ENCODE data around the gene GAN. TPM values are rescaled to one million over a fixed set of nuclear protein-coding genes. Genes with fewer than 3 reads are reported as not detected.

Gene GAN
- total RNA-seq, 1 donor from 2014 or later: 6.8 TPM

- Histone ChIP-seq H3K27me3 (ENCODE audit: control insufficient read depth in 3 of 3, insufficient read depth in 3 of 3, low read length in 3 of 3) (peaks cover 0 to 4% (median 0%) of the 10 kb centered on the region in 3 donors), H3K9me3 (ENCODE audit: control insufficient read depth in 3 of 3, low read length in 3 of 3) (no peaks in the 10 kb centered on the region), H3K4me3 (ENCODE audit: low read length in 3 of 3) (no peak overlapping the region), H3K27ac (ENCODE audit: low read depth, low read length) (no peak overlapping the region), H3K9ac (ENCODE audit: low read depth in 1 of 3, low read length in 3 of 3) (no peak overlapping the region), H3K36me3 (ENCODE audit: control insufficient read depth in 3 of 3, insufficient read depth in 3 of 3, low read length in 3 of 3) (no peaks in the 10 kb centered on the region), H3K4me1 (ENCODE audit: control insufficient read depth in 3 of 3, insufficient read depth in 3 of 3, low read length in 3 of 3) (peaks cover 4 to 6% (median 4%) of the 10 kb centered on the region in 3 donors)
These were observed 120.3 kb downstream of the GAN start for GRCh38 chr16:81435103-81435502.

- no peak overlapping the region for H3K27ac ChIP-seq (ENCODE audit: low read depth, low read length)
- H3K9ac ChIP-seq (ENCODE audit: low read depth in 1 of 3, low read length in 3 of 3): no peak overlapping the region
- peaks cover 0 to 4% (median 0%) of the 10 kb centered on the region in 3 donors for H3K27me3 ChIP-seq (ENCODE audit: control insufficient read depth in 3 of 3, insufficient read depth in 3 of 3, low read length in 3 of 3)
- H3K9me3 ChIP-seq (ENCODE audit: control insufficient read depth in 3 of 3, low read length in 3 of 3): no peaks in the 10 kb centered on the region
- H3K4me1 ChIP-seq (ENCODE audit: control insufficient read depth in 3 of 3, insufficient read depth in 3 of 3, low read length in 3 of 3): peaks cover 4 to 6% (median 4%) of the 10 kb centered on the region in 3 donors
- H3K4me3 ChIP-seq (ENCODE audit: low read length in 3 of 3): no peak overlapping the region
- H3K36me3 ChIP-seq (ENCODE audit: control insufficient read depth in 3 of 3, insufficient read depth in 3 of 3, low read length in 3 of 3): no peaks in the 10 kb centered on the region
These were observed 120.8 kb downstream of the GAN start for GRCh38 chr16:81435567-81435966.

GRCh38 chr16:81436386-81436785 is 121.6 kb downstream of the GAN start:
- Histone ChIP-seq H3K9ac (ENCODE audit: low read depth in 1 of 3, low read length in 3 of 3) (no peak overlapping the region), H3K27ac (ENCODE audit: low read depth, low read length) (no peak overlapping the region), H3K4me1 (ENCODE audit: control insufficient read depth in 3 of 3, insufficient read depth in 3 of 3, low read length in 3 of 3) (peaks cover 4 to 6% (median 4%) of the 10 kb centered on the region in 3 donors), H3K27me3 (ENCODE audit: control insufficient read depth in 3 of 3, insufficient read depth in 3 of 3, low read length in 3 of 3) (peaks cover 0 to 4% (median 4%) of the 10 kb centered on the region in 3 donors), H3K36me3 (ENCODE audit: control insufficient read depth in 3 of 3, insufficient read depth in 3 of 3, low read length in 3 of 3) (no peaks in the 10 kb centered on the region), H3K9me3 (ENCODE audit: control insufficient read depth in 3 of 3, low read length in 3 of 3) (no peaks in the 10 kb centered on the region), H3K4me3 (ENCODE audit: low read length in 3 of 3) (no peak overlapping the region)

- no peaks in the 10 kb centered on the region for H3K36me3 ChIP-seq (ENCODE audit: control insufficient read depth in 3 of 3, insufficient read depth in 3 of 3, low read length in 3 of 3)
- H3K27me3 ChIP-seq (ENCODE audit: control insufficient read depth in 3 of 3, insufficient read depth in 3 of 3, low read length in 3 of 3): peaks cover 0 to 9% (median 4%) of the 10 kb centered on the region in 3 donors
- H3K27ac ChIP-seq (ENCODE audit: low read depth, low read length): no peak overlapping the region
These were observed 123.1 kb downstream of the GAN start for GRCh38 chr16:81437865-81438264.

More at GRCh38 chr16:81437865-81438264, 123.1 kb downstream of the GAN start:
- Histone ChIP-seq H3K9me3 (ENCODE audit: control insufficient read depth in 3 of 3, low read length in 3 of 3) (no peaks in the 10 kb centered on the region), H3K9ac (ENCODE audit: low read depth in 1 of 3, low read length in 3 of 3) (no peak overlapping the region), H3K4me3 (ENCODE audit: low read length in 3 of 3) (no peak overlapping the region), H3K4me1 (ENCODE audit: control insufficient read depth in 3 of 3, insufficient read depth in 3 of 3, low read length in 3 of 3) (no peaks in the 10 kb centered on the region)

Other genes with a start within 250 kb of the GAN start
- gene C16orf46, start 237.7 kb upstream of the GAN start, total RNA-seq: not detected
- 19.8 TPM for gene GCSH, start 218.6 kb upstream of the GAN start, total RNA-seq
- not detected for gene BCO1, start 76.3 kb upstream of the GAN start, total RNA-seq
- gene CMIP, start 129.8 kb downstream of the GAN start, total RNA-seq: 6.8 TPM